ENCODE data around the gene DNPEP. TPM values are rescaled to one million over a fixed set of nuclear protein-coding genes. Genes with fewer than 3 reads are reported as not detected.

DNPEP gene
- total and polyA plus RNA-seq, 2 of the 8 experiments (the other 6 are each of a cell fraction or from before 2014, with no cell fraction given) = 59.8 to 109 TPM

GRCh38 chr2:219323434-219323833, 64.3 kb downstream of the DNPEP start (continued):
- no peak for TF ChIP-seq MAFK (IDR thresholded peaks at IDR 0.05; ENCODE audit: low read depth, low read length)
- TF ChIP-seq TBP (IDR thresholded peaks at IDR 0.05; ENCODE audit: low read depth, low read length) = no peak
- no peak for TF ChIP-seq RAD21 (IDR thresholded peaks at IDR 0.05 in 1 of 2, conservative IDR thresholded peaks at IDR 0.05 in 1 of 2; ENCODE audit: low read depth in 2 of 2, low read length in 2 of 2)
- no peak for TF ChIP-seq ATF2 (IDR thresholded peaks at IDR 0.05; ENCODE audit: low read length)

Small RNA genes within 50 kb of the gene (small RNA-seq; reads per million reads assigned to genes)
- gene AC053503.3 (ENCODE audit: insufficient read depth) = not detected

Other genes starting within 250 kb of the DNPEP start
- 22.7 and 25.7 TPM in 2 replicates for gene NHEJ1, start 227.1 kb downstream of the DNPEP start, total RNA-seq (2021; fragmentation: NEBNext Ultra II Directional; extraction: Animal tissue kit (Norgen Biotek cat#: 25700))
- gene NHEJ1, start 227.1 kb downstream of the DNPEP start, polyA plus RNA-seq (2011; rRNA removed) = 19.4 and 24.1 TPM in 2 replicates
- 0.84 and 0.90 TPM in 2 replicates for gene SLC23A3, start 217.9 kb downstream of the DNPEP start, total RNA-seq (2021; fragmentation: NEBNext Ultra II Directional; extraction: Animal tissue kit (Norgen Biotek cat#: 25700))
- gene SLC23A3, start 217.9 kb downstream of the DNPEP start, polyA plus RNA-seq (2011; rRNA removed) = 0.31 and 0.35 TPM in 2 replicates
- gene CNPPD1, start 211.0 kb downstream of the DNPEP start, total RNA-seq (2021; fragmentation: NEBNext Ultra II Directional; extraction: Animal tissue kit (Norgen Biotek cat#: 25700)) = 32.9 and 33.0 TPM in 2 replicates
- 35.9 and 44.8 TPM in 2 replicates for gene CNPPD1, start 211.0 kb downstream of the DNPEP start, polyA plus RNA-seq (2011; rRNA removed)
- gene RETREG2, start 209.6 kb downstream of the DNPEP start, total RNA-seq (2021; fragmentation: NEBNext Ultra II Directional; extraction: Animal tissue kit (Norgen Biotek cat#: 25700)) = 50.2 and 51.3 TPM in 2 replicates
- 66.8 and 67.4 TPM in 2 replicates for gene RETREG2, start 209.6 kb downstream of the DNPEP start, polyA plus RNA-seq (2011; rRNA removed)
- gene ZFAND2B, start 181.1 kb downstream of the DNPEP start, total RNA-seq (2021; fragmentation: NEBNext Ultra II Directional; extraction: Animal tissue kit (Norgen Biotek cat#: 25700)) = 16.0 and 16.6 TPM in 2 replicates
- gene ZFAND2B, start 181.1 kb downstream of the DNPEP start, polyA plus RNA-seq (2011; rRNA removed) = 17.9 and 20.2 TPM in 2 replicates
- 44.9 and 49.9 TPM in 2 replicates for gene ABCB6, start 169.0 kb downstream of the DNPEP start, total RNA-seq (2021; fragmentation: NEBNext Ultra II Directional; extraction: Animal tissue kit (Norgen Biotek cat#: 25700))
- gene ABCB6, start 169.0 kb downstream of the DNPEP start, polyA plus RNA-seq (2011; rRNA removed) = 50.6 and 65.6 TPM in 2 replicates
- 43.6 and 43.8 TPM in 2 replicates for gene ATG9A, start 158.3 kb downstream of the DNPEP start, total RNA-seq (2021; fragmentation: NEBNext Ultra II Directional; extraction: Animal tissue kit (Norgen Biotek cat#: 25700))
- 66.8 and 82.2 TPM in 2 replicates for gene ATG9A, start 158.3 kb downstream of the DNPEP start, polyA plus RNA-seq (2011; rRNA removed)
- 44.4 and 50.1 TPM in 2 replicates for gene ANKZF1, start 158.1 kb downstream of the DNPEP start, total RNA-seq (2021; fragmentation: NEBNext Ultra II Directional; extraction: Animal tissue kit (Norgen Biotek cat#: 25700))
- 32.5 and 43.7 TPM in 2 replicates for gene ANKZF1, start 158.1 kb downstream of the DNPEP start, polyA plus RNA-seq (2011; rRNA removed)
- gene GLB1L, start 142.5 kb downstream of the DNPEP start, total RNA-seq (2021; fragmentation: NEBNext Ultra II Directional; extraction: Animal tissue kit (Norgen Biotek cat#: 25700)) = 3.2 and 3.7 TPM in 2 replicates
- gene GLB1L, start 142.5 kb downstream of the DNPEP start, polyA plus RNA-seq (2011; rRNA removed) = 3.7 and 4.0 TPM in 2 replicates
- 17.0 and 21.3 TPM in 2 replicates for gene STK16, start 142.4 kb downstream of the DNPEP start, total RNA-seq (2021; fragmentation: NEBNext Ultra II Directional; extraction: Animal tissue kit (Norgen Biotek cat#: 25700))
- gene STK16, start 142.4 kb downstream of the DNPEP start, polyA plus RNA-seq (2011; rRNA removed) = 51.4 and 69.9 TPM in 2 replicates
- gene TUBA4B, start 134.7 kb downstream of the DNPEP start, total RNA-seq (2021; fragmentation: NEBNext Ultra II Directional; extraction: Animal tissue kit (Norgen Biotek cat#: 25700)) = 0.24 TPM in 1 of 2 replicates, not detected in the other
- 0.08 and 0.25 TPM in 2 replicates for gene TUBA4B, start 134.7 kb downstream of the DNPEP start, polyA plus RNA-seq (2011; rRNA removed)
- gene TUBA4A, start 134.0 kb downstream of the DNPEP start, total RNA-seq (2021; fragmentation: NEBNext Ultra II Directional; extraction: Animal tissue kit (Norgen Biotek cat#: 25700)) = 59.5 and 67.3 TPM in 2 replicates
- 172 and 174 TPM in 2 replicates for gene TUBA4A, start 134.0 kb downstream of the DNPEP start, polyA plus RNA-seq (2011; rRNA removed)
- gene DNAJB2, start 108.5 kb downstream of the DNPEP start, total RNA-seq (2021; fragmentation: NEBNext Ultra II Directional; extraction: Animal tissue kit (Norgen Biotek cat#: 25700)) = 26.3 and 33.5 TPM in 2 replicates
- 21.0 and 28.6 TPM in 2 replicates for gene DNAJB2, start 108.5 kb downstream of the DNPEP start, polyA plus RNA-seq (2011; rRNA removed)
- gene PTPRN, start 78.5 kb downstream of the DNPEP start, total RNA-seq (2021; fragmentation: NEBNext Ultra II Directional; extraction: Animal tissue kit (Norgen Biotek cat#: 25700)) = 5.2 and 5.4 TPM in 2 replicates
- gene PTPRN, start 78.5 kb downstream of the DNPEP start, polyA plus RNA-seq (2011; rRNA removed) = 8.2 and 17.4 TPM in 2 replicates
- gene RESP18, start 55.2 kb downstream of the DNPEP start, total RNA-seq (2021; fragmentation: NEBNext Ultra II Directional; extraction: Animal tissue kit (Norgen Biotek cat#: 25700)) = not detected in 2 replicates
- gene RESP18, start 55.2 kb downstream of the DNPEP start, polyA plus RNA-seq (2011; rRNA removed) = 0.11 TPM in 1 of 2 replicates, not detected in the other
- 1.5 and 1.8 TPM in 2 replicates for gene DES, start 30.5 kb upstream of the DNPEP start, total RNA-seq (2021; fragmentation: NEBNext Ultra II Directional; extraction: Animal tissue kit (Norgen Biotek cat#: 25700))
- gene DES, start 30.5 kb upstream of the DNPEP start, polyA plus RNA-seq (2011; rRNA removed) = 3.8 and 4.3 TPM in 2 replicates
- gene SPEG, start 46.9 kb upstream of the DNPEP start, total RNA-seq (2021; fragmentation: NEBNext Ultra II Directional; extraction: Animal tissue kit (Norgen Biotek cat#: 25700)) = 32.0 and 36.7 TPM in 2 replicates
- gene SPEG, start 46.9 kb upstream of the DNPEP start, polyA plus RNA-seq (2011; rRNA removed) = 19.9 and 37.1 TPM in 2 replicates
- gene GMPPA, start 111.0 kb upstream of the DNPEP start, total RNA-seq (2021; fragmentation: NEBNext Ultra II Directional; extraction: Animal tissue kit (Norgen Biotek cat#: 25700)) = 34.3 and 35.3 TPM in 2 replicates
- 98.8 and 101 TPM in 2 replicates for gene GMPPA, start 111.0 kb upstream of the DNPEP start, polyA plus RNA-seq (2011; rRNA removed)
- gene ASIC4, start 126.6 kb upstream of the DNPEP start, total RNA-seq (2021; fragmentation: NEBNext Ultra II Directional; extraction: Animal tissue kit (Norgen Biotek cat#: 25700)) = 0.19 and 0.22 TPM in 2 replicates
- gene ASIC4, start 126.6 kb upstream of the DNPEP start, polyA plus RNA-seq (2011; rRNA removed) = 0.12 and 0.30 TPM in 2 replicates
- 62.9 and 68.1 TPM in 2 replicates for gene CHPF, start 155.9 kb upstream of the DNPEP start, total RNA-seq (2021; fragmentation: NEBNext Ultra II Directional; extraction: Animal tissue kit (Norgen Biotek cat#: 25700))
- 67.3 and 103 TPM in 2 replicates for gene CHPF, start 155.9 kb upstream of the DNPEP start, polyA plus RNA-seq (2011; rRNA removed)
- gene TMEM198, start 156.1 kb upstream of the DNPEP start, total RNA-seq (2021; fragmentation: NEBNext Ultra II Directional; extraction: Animal tissue kit (Norgen Biotek cat#: 25700)) = 10.2 and 11.0 TPM in 2 replicates
- gene TMEM198, start 156.1 kb upstream of the DNPEP start, polyA plus RNA-seq (2011; rRNA removed) = 10.4 and 15.4 TPM in 2 replicates
- gene OBSL1, start 183.6 kb upstream of the DNPEP start, total RNA-seq (2021; fragmentation: NEBNext Ultra II Directional; extraction: Animal tissue kit (Norgen Biotek cat#: 25700)) = 127 and 135 TPM in 2 replicates
- gene OBSL1, start 183.6 kb upstream of the DNPEP start, polyA plus RNA-seq (2011; rRNA removed) = 116 and 205 TPM in 2 replicates
- 0.65 and 0.73 TPM in 2 replicates for gene INHA, start 184.4 kb upstream of the DNPEP start, total RNA-seq (2021; fragmentation: NEBNext Ultra II Directional; extraction: Animal tissue kit (Norgen Biotek cat#: 25700))
- gene INHA, start 184.4 kb upstream of the DNPEP start, polyA plus RNA-seq (2011; rRNA removed) = 2.7 and 4.3 TPM in 2 replicates
- 24.1 and 29.6 TPM in 2 replicates for gene STK11IP, start 209.9 kb upstream of the DNPEP start, total RNA-seq (2021; fragmentation: NEBNext Ultra II Directional; extraction: Animal tissue kit (Norgen Biotek cat#: 25700))
- 18.5 and 26.5 TPM in 2 replicates for gene STK11IP, start 209.9 kb upstream of the DNPEP start, polyA plus RNA-seq (2011; rRNA removed)
- 6.5 and 7.4 TPM in 2 replicates for gene SLC4A3, start 239.7 kb upstream of the DNPEP start, total RNA-seq (2021; fragmentation: NEBNext Ultra II Directional; extraction: Animal tissue kit (Norgen Biotek cat#: 25700))
- gene SLC4A3, start 239.7 kb upstream of the DNPEP start, polyA plus RNA-seq (2011; rRNA removed) = 4.8 and 8.2 TPM in 2 replicates

Measured in H1 (cell line).